HuH-7 (cell line): ENCODE results near the gene TUT7.
"Not testable (repeated sequence)": the region's sequence is repeated elsewhere in the genome, so short reads cannot be mapped to it uniquely, and the experiment has no call there.

Source experiments
- DNase-seq: peaks from one replicate; pipeline ENCODE4 v3.0.0; 2011; ENCODE audit warnings: low spot score

Gene TUT7, protein sequence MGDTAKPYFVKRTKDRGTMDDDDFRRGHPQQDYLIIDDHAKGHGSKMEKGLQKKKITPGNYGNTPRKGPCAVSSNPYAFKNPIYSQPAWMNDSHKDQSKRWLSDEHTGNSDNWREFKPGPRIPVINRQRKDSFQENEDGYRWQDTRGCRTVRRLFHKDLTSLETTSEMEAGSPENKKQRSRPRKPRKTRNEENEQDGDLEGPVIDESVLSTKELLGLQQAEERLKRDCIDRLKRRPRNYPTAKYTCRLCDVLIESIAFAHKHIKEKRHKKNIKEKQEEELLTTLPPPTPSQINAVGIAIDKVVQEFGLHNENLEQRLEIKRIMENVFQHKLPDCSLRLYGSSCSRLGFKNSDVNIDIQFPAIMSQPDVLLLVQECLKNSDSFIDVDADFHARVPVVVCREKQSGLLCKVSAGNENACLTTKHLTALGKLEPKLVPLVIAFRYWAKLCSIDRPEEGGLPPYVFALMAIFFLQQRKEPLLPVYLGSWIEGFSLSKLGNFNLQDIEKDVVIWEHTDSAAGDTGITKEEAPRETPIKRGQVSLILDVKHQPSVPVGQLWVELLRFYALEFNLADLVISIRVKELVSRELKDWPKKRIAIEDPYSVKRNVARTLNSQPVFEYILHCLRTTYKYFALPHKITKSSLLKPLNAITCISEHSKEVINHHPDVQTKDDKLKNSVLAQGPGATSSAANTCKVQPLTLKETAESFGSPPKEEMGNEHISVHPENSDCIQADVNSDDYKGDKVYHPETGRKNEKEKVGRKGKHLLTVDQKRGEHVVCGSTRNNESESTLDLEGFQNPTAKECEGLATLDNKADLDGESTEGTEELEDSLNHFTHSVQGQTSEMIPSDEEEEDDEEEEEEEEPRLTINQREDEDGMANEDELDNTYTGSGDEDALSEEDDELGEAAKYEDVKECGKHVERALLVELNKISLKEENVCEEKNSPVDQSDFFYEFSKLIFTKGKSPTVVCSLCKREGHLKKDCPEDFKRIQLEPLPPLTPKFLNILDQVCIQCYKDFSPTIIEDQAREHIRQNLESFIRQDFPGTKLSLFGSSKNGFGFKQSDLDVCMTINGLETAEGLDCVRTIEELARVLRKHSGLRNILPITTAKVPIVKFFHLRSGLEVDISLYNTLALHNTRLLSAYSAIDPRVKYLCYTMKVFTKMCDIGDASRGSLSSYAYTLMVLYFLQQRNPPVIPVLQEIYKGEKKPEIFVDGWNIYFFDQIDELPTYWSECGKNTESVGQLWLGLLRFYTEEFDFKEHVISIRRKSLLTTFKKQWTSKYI (N-terminal part only)

DNA sequence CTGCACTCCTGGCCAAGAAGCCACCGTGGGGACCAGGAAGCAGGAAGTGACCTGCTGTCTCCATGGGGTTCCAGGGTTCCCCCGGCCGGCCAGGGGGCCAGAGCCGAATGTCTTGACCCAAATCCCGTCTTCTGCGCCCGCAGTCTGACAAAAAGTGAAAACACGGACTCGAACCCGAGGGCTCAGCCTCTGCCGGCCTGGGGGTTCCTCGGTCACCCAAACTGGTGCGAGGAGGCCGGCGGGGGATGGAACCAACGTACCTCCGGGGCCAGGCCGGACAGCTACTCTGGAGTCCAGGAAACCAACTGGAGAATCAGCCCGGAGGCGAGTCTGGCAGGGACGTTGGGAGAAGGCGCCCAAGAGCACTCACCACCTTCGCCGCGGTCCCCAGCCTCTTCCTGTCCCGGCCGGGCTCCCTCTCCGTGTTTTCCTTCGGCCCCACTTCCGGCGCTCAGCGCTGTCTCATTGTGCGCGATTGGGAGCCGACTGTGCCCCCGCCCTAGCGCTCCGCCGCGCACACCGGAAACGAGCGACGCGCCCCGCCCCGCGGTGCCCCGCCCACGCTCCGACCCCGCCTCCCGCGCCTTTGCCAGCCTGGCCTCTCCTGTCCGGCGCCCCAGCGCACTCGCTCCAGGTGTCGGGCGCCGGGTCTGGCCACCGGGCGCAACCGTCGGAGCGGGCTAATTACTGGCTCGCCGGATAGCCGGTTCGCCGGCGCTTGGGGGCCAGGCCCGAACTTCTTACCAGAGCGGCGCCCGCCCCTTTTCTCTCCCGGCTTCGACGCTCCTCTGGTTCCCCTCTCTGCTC lies at the start of gene TUT7:
Gene TUT7, minus strand, starts transcription at position 400 of the 807 bp plus-strand sequence. CDS start 1,211 bp downstream, outside the sequence.
- DNase-seq: peak; percentile 85

DNA sequence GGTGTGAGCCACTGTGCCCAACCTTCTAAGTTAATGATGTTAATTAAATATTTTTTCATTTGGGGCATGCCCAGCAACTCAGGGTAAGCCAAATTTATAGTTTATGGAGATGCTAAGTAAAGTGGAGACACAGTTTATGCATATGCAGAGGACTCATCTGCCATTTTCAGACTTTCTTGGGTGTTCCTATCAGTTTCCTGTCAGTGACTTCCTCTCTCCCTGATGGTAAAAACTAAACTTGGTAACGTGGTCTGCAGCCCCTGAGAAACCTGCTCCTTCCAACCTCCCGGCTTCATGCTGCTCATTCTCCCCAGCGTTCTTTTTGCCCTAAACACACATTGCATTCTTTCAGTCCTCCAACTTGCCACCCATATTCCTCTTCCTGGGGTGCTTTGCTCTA lies 48.4 kb upstream of the TUT7 start:
- no peak for DNase-seq

DNA sequence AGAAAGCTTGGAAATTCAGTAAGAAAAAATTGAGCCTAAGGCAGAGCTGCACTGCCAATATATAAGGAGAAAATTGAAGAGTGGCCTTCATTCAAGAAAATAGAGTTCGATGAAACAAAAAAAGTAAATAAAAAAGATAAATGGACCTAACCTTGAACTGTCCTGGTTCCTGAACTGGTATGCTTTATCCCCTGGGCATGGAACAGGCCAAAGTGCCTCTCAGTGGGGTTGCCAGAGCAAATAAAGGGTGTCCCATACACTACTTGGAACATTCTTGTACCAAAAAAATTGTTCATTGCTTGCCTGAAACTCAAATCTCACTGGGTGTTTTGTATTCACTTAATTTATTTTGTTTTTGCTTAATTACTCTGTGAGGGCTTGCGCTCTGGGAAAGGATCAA lies 42.2 kb upstream of the TUT7 start:
- no peak for DNase-seq

DNA sequence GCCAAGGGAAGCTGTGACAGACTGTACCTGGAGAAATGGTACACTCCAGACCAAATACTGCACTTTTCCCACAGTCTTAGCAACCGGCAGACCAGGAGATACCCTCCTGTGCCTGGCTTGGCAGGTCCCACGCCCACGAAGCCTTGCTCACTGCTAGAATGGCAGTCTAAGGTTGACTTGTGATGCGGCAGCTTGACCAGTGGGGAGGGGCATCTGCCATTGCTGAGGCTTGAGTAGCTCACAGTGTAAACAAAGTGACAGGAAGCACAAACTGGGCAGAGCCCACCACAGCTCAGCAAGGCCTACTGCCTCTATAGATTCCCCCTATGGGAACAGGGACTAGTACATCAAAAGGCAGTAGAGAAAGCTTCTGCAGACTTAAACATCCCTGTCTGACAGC lies 36.0 kb upstream of the TUT7 start:
- DNase-seq: not testable (repeated sequence)

DNA sequence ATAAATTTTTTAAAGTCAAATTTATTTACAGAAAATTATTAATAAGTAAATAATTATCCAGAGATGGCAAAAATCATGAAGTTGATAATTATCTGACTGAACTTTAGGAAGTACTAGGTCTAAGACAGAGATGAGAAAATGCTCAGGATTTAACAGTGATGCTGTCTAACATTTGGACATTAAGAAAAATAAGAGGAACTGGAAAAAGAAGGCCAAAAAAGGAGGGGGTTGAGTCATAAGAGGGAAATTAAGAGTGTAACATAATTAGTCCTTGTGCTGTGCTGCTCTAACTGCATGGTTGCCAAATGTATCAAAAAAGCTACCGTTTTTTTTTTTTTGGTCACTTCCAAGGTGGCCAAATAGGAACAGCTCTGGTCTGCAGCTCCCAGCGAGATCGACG lies 35.4 kb upstream of the TUT7 start:
- no peak for DNase-seq

DNA sequence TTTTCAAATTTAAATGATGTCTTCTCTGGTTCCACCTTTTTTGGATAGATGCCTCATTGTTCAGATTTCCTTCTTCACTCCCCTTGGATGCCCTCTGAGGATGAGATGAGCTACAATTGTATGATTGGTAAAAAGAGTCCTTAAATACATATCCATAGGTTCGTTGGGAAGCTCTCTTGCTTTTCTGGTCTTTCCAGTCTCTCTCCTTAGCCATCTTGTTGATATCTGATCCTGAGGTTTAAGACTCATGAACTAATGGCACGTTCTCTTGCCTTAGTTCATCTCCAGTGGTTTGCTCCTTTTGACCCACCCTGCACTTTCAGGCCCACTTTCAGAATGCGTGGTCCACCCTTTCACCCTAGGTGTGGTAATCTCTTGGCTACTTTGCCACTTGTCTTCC lies 33.2 kb upstream of the TUT7 start:
- no peak for DNase-seq

DNA sequence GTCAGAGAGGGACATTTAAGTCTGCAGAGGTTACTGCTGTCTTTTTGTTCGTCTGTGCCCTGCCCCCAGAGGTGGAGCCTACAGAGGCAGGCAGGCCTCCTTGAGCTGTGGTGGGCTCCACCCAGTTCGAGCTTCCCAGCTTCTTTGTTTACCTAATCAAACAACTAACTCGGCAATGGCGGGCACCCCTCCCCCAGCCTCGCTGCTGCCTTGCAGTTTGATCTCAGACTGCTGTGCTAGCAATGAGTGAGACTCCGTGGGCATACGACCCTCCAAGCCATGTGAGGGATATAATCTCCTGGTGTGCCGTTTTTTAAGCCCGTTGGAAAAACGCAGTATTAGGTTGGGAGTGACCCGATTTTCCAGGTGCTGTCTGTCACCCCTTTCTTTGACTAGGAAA lies 28.8 kb upstream of the TUT7 start:
- DNase-seq: not testable (repeated sequence)

DNA sequence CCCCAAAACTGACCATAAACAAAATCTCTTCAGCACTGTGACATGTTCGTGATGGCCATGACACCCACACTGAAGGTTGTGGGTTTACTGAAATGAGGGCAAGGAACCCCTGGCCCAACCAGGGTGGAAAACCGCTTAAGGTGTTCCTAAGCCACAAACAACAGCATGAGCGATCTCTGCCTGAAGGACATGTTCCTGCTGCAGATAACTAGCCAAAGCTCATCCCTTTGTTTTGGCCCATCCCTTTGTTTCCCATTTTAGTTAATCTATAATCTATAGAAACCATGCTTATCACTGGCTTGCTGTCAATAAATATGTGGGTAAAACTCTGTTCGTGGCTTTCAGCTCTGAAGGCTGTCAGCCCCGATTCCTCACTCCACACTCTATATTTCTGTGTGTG lies 21.8 kb upstream of the TUT7 start:
- DNase-seq: no peak

DNA sequence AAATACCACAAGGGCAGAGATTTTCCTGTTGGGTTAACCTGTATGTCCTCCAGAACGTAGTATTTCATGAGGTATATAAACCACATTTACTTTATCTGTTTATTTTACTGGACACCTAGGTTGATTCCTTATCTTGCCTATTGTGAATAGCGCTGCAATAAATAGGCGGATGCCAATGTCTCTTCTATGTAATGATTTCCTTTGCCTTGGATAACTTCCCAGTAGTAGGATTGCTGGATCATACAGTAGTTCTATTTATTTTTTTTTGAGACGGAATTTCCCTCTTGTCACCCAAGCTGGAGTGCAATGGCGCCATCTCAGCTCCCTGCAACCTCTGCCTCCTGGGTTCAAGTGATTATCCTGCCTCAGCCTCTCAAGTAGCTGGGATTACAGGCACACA lies 15.6 kb upstream of the TUT7 start:
- DNase-seq: no peak

DNA sequence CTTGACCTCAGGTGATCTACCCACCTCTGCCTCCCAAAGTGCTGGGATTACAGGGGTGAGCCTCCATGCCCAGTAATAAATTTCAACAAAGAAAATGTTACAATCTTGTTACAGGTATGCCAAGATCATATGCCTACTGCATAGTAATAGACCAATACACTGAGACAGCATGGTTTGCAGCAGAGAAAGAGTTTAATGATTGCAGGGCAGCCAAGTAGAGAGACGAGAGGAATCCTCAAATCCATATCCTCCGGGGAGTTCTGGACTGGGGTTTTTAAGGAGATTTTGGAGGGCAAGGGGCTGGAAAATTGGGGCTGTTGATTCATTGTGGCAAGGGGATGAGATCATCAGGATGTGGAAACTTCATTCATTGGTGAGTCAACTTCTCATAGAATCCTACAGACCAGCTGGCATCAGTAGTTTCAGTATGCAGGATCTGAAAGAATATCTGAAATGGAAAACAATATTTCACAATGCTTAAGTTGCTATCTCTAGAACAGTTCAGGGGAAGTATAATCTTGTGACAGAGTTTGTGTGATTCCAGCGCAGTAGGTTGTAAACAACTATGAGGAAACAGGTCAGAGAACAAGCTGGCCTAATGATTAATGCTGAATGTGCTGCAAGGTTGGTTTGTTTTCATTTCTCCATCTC lies 14.8 kb upstream of the TUT7 start:
- no peak for DNase-seq

DNA sequence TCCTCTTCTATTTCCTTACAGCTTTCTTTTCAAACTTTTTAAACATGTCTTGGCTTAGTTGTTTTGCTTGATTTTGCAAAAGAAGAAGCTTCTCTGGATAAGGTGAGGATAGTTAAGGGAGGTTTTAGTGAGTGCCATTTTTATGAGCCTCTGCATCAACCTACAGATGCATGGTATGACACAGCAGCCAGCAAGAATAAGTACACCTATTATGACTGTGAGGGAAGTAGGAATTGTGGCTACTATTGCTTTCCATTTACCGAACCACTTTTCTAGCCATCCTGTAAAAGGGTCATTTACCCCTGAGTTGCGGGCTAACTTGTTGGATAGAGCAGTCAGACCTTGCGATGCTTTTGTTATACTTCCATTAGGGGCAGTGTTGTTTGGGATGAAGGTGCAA lies 7.0 kb upstream of the TUT7 start:
- no peak for DNase-seq

DNA sequence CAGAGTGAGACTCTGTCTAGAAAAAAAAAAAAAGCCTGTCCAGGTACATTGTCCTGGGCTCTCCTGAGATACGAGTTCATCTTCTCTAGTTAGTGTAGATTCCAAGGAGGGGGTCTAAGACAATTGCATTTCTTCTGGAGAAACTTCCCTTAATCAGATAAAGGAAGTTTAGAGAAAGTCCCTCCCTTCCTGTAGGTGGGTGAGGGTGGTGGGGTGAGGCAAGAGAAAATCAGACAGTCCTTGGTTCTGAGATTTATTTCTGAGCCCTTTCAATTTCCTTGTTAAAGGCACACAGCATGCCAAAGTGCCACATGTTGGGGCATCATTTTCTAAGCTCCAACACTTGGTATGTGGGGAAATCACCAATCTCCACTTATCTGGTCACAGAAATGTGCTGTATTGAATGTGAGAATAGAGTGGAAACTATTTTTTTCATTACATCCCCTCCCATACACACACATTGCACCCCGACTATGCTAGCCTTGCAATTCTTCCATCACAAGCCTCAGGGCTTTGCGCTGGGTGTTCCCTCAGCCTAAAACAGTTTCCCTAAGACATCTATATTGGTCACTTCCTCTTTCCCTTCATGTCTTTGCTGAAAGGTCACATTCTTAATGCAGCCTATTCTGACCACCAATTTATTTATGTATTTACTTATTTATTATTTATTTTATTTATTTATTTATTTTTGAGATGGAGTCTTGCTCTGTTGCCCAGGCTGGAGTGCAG lies 5.1 kb upstream of the TUT7 start:
- DNase-seq: no peak

DNA sequence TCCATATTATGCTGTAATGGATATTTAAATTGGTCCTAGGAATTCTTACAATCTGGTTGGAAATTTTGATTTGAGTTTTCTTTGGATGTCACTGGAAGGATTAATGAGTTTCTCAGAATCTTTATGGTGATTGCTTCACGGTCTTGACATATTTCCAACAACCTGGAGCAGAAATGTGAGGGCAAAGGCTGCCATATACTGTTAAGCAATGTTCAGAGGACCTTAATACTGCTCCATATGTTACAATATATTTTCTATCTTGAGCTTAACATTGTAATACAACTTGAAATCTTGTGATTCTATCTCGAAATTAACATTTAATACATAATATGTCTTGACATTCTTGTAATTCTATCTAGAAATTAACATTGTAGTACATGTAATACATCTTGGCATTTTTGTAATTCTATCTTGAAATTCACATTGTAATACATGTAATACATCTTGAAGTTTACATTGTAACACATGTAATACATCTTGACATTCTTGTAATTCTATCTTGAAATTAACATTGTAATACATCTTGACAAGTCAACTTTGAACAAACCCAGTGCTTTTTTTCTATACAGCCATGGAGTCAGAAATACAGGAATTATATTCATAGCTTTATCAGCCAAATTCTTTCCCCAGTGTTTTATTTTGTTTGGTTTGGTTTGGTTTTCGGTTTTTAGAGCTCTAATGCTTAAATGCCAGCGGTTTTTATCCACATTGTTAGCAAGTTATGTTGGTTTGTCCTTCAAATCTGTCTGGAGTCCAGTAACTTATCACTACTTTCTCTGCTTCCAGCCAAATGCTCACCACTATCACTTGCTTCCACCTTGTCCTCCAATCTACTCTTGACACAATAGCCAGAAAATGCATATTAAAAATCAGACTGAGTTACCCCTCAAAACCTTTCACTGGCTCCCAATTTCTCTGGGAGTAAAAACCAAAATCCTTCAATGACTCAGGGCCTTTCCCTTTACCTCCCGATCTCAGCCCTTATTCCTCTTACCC lies 3.0 kb upstream of the TUT7 start:
- no peak for DNase-seq

DNA sequence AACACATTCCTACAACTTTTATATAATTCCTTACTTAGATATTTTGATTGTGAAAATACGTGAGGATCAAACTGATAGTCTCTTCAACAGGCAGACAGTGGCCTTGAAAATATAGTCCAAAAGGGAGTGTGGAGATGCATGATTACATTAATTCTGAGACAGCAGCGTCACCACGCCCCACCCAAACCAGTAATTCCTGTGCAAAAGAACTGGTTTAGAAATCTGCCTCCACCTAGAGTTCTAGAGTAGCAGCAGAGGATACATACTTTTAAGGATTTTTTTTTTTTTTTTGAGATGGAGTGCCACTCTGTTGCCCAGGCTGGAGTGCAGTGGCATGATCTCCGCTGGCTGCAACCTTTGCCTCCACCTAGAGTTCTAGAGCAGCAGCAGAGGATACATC lies 1.6 kb upstream of the TUT7 start:
- no peak for DNase-seq

DNA sequence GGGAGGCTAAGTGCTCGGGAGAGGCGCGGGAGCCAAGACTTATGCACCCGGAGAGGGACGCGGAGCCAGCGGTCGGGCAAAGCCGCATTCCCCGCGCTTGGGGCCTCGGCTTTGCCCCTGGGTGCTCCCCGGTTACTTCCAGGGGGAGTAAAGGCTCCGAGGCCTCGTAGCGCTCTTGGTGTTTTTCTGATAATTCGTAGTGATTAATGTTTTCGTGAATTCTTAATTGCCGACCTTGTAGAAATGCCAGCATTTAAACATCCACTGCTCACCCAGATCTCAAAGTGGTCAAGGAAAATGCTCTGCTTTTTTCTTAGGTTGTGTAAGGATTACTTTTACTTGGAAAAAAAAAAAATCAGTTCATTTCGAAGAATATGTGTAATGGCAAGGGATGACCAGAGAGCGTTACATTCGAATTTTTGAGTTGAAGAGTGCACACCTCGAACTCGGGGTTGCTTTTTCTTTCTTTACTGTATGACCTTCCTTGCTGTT lies 654 bp upstream of the TUT7 start:
- DNase-seq: peak; percentile 70

DNA sequence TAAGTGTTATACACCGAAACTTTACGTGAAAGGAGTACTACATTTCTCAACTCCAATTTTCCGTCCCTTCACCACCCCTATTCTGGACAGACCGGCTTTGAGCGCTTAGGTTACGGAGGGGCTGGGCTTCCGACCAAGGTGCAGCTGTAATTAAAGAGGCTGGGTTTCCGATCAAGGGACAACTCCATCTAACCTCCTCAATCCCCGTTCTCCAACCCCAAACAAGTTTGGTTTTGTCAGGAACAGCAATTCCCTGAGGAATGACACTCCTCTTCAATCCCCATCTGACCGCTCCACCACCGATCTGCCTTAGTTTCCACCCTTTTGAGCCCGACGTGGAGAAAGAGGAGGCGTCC lies 577 bp downstream of the TUT7 start:
- no peak for DNase-seq

DNA sequence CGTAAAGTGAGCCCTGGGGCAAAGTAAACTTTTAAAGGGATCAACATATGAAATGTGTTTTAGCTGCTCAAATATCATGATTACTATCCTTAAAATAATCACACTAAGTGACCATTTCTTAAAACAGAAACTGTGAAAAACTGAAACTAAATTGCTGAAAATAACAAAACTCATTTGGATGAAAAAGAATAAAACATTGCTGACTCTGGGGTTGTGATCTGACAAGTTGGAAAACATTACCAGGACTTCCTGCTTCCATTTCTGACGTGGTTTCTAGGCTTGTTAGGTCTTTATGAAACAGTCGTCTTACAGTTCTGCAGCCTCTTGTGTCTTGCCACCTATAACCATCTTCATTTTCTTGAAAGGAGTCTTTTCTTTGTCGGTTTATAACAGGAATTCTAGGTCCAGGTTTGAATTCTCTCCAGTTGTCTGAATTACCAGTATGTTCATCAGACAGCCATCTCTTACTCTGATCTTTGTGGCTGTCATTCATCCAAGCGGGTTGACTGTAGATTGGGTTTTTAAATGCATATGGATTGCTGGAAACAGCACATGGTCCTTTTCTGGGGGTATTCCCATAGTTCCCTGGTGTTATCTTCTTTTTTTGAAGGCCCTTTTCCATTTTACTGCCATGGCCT lies 1.7 kb downstream of the TUT7 start:
- DNase-seq: no peak

DNA sequence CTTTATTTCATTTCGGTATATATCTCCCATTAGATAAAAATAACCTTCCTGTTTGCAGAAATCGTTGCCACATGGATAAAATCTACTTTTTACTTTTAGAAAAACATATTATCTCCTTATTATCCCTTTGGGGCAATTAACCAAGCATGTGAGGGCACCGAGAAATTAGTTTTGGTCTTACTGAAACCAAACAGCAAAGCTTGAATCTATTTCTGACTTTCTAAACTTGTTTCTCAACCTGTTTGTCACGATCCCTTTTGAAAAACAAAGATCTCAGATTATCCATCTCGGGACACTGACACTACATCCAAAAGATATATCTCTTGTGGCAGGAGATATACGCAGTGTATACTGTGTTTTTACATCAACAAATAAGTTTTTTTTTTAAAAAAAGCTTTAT lies 2.3 kb downstream of the TUT7 start:
- DNase-seq: no peak
